WTC11 (cell line): ENCODE measurements around the gene KLF11. TPM values are rescaled to one million over a fixed set of nuclear protein-coding genes. Genes with fewer than 3 reads are reported as not detected.

Experiments
- ATAC-seq: fragments of 200-7000 bp; cut with Tn5 transposase; 2 replicates; pipeline ENCODE4 v1.10.0; 2021; ENCODE audit warnings: mild to moderate bottlenecking, moderate library complexity
- CTCF ChIA-PET: fragments of 300-600 bp; sonication (Branson Sonifier 250); formaldehyde crosslinking; loops from one replicate; lab custom pipeline; 2021; ENCODE audit warnings: antibody characterized with exemption; lab: Charles Lee
- POLR2A ChIA-PET: fragments of 350-600 bp; sonication (Branson Sonifier 250); formaldehyde crosslinking; loops from one replicate; lab custom pipeline; 2021; ENCODE audit warnings: antibody characterized with exemption; lab: Charles Lee
- DNase-seq: peaks from one replicate; pipeline ENCODE4 v3.0.0; 2021; ENCODE audit warnings: low spot score
- H3K27ac Mint-ChIP-seq: 2 replicates; pipeline ENCODE4 v1.8.0; 2021; ENCODE audit warnings: mixed read lengths
- H3K27me3 Mint-ChIP-seq: 2 replicates; pipeline ENCODE4 v1.8.0; 2021; ENCODE audit warnings: low read depth, mild to moderate bottlenecking, moderate library complexity, mixed read lengths
- H3K36me3 Mint-ChIP-seq: 2 replicates; pipeline ENCODE4 v1.8.0; 2021; ENCODE audit warnings: mixed read lengths
- H3K4me1 Mint-ChIP-seq: 2 replicates; pipeline ENCODE4 v1.8.0; 2022; ENCODE audit warnings: mixed read lengths
- H3K4me3 Mint-ChIP-seq: 2 replicates; pipeline ENCODE4 v1.8.0; 2021; ENCODE audit warnings: mild to moderate bottlenecking, moderate library complexity, mixed read lengths
- H3K9me3 Mint-ChIP-seq: 2 replicates; pipeline ENCODE4 v1.8.0; 2021; ENCODE audit warnings: mixed read lengths
- CREB1 ChIP-seq: sonication (generic); formaldehyde crosslinking; IDR thresholded peaks from 2 replicates; pipeline ENCODE4 v1.8.0; 2023; ENCODE audit warnings: mild to moderate bottlenecking, missing genetic modification reagents
- CTCF ChIP-seq: fragments of 200-600 bp; IDR thresholded peaks from 2 replicates; pipeline ENCODE4 v1.8.0; 2022; ENCODE audit warnings: antibody characterized with exemption
- JUN ChIP-seq: sonication (generic); formaldehyde crosslinking; IDR thresholded peaks from 2 replicates; pipeline ENCODE4 v1.8.0; 2023; ENCODE audit warnings: mild to moderate bottlenecking, missing genetic modification reagents
- NR2C2 ChIP-seq: sonication (generic); formaldehyde crosslinking; IDR thresholded peaks from 2 replicates; pipeline ENCODE4 v1.8.0; 2022; ENCODE audit warnings: mild to moderate bottlenecking, missing genetic modification reagents
- NR3C1 ChIP-seq: sonication (generic); formaldehyde crosslinking; conservative IDR thresholded peaks from 2 replicates; pipeline ENCODE4 v1.8.1; 2023; ENCODE audit warnings: low read depth, mild to moderate bottlenecking, missing genetic modification reagents
- OVOL2 ChIP-seq: fragments of 250-450 bp; sonication (Bioruptor Pico); IDR thresholded peaks from 2 replicates; pipeline ENCODE4 v1.9.0; 2021; ENCODE audit warnings: mild to moderate bottlenecking, borderline replicate concordance
- PREB ChIP-seq: sonication (generic); formaldehyde crosslinking; IDR thresholded peaks from 2 replicates; pipeline ENCODE4 v1.8.1; 2022; ENCODE audit warnings: mild to moderate bottlenecking, missing genetic modification reagents, moderate library complexity, borderline replicate concordance
- SOX15 ChIP-seq: fragments of 250-450 bp; sonication (Bioruptor Pico); IDR thresholded peaks from 2 replicates; pipeline ENCODE4 v1.9.0; 2021; ENCODE audit warnings: mild to moderate bottlenecking
- STAT6 ChIP-seq: sonication (generic); formaldehyde crosslinking; conservative IDR thresholded peaks from 2 replicates; pipeline ENCODE4 v1.8.1; 2023; ENCODE audit warnings: mild to moderate bottlenecking, low read depth, missing genetic modification reagents, moderate library complexity
- TEAD4 ChIP-seq: sonication (generic); formaldehyde crosslinking; IDR thresholded peaks from 2 replicates; pipeline ENCODE4 v1.8.0; 2022; ENCODE audit warnings: mild to moderate bottlenecking, missing genetic modification reagents
- ZNF219 ChIP-seq: sonication (generic); formaldehyde crosslinking; IDR thresholded peaks from 2 replicates; pipeline ENCODE4 v1.8.0; 2023; ENCODE audit warnings: missing genetic modification reagents, mild to moderate bottlenecking, borderline replicate concordance
- ZNF416 ChIP-seq: fragments of 250-450 bp; sonication (Bioruptor Pico); IDR thresholded peaks from 2 replicates; pipeline ENCODE4 v1.9.0; 2021; ENCODE audit warnings: mild to moderate bottlenecking, inconsistent platforms
- ZNF423 ChIP-seq: fragments of 250-450 bp; sonication (Bioruptor Pico); IDR thresholded peaks from 2 replicates; pipeline ENCODE4 v2.1.2; 2022; ENCODE audit warnings: mild to moderate bottlenecking, moderate library complexity
- total RNA-seq: library from RNA; stranded (reverse); gene quantifications from 3 replicates; pipeline ENCODE4 v1.2.3, GENCODE V29; 2021
- TF ChIP-seq, protein P1 (sequence below): sonication (generic); formaldehyde crosslinking; IDR thresholded peaks from 2 replicates; pipeline ENCODE4 v1.8.0; 2022; ENCODE audit warnings: mild to moderate bottlenecking, missing genetic modification reagents
- TF ChIP-seq, protein P2 (sequence below): sonication (generic); formaldehyde crosslinking; IDR thresholded peaks from 2 replicates; pipeline ENCODE4 v1.8.1; 2023; ENCODE audit warnings: mild to moderate bottlenecking, missing genetic modification reagents, borderline replicate concordance
- TF ChIP-seq, protein P3 (sequence below): fragments of 250-450 bp; sonication (Bioruptor Pico); IDR thresholded peaks from 2 replicates; pipeline ENCODE4 v1.8.0; 2021; ENCODE audit warnings: mild to moderate bottlenecking
- TF ChIP-seq, protein P4 (sequence below): sonication (generic); formaldehyde crosslinking; IDR thresholded peaks from 2 replicates; pipeline ENCODE4 v1.8.0; 2023; ENCODE audit warnings: mild to moderate bottlenecking, missing genetic modification reagents

Gene KLF11
- total RNA-seq, 1 experiment from 2014 or later = 8.8 TPM

GRCh38 chr2:10045561-10046355 is 2.4 kb downstream of the KLF11 start (continued):
- TF ChIP-seq, protein P1, sequence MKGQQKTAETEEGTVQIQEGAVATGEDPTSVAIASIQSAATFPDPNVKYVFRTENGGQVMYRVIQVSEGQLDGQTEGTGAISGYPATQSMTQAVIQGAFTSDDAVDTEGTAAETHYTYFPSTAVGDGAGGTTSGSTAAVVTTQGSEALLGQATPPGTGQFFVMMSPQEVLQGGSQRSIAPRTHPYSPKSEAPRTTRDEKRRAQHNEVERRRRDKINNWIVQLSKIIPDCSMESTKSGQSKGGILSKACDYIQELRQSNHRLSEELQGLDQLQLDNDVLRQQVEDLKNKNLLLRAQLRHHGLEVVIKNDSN (CRISPR knock-in tag) = no peak
- TF ChIP-seq, protein P2, sequence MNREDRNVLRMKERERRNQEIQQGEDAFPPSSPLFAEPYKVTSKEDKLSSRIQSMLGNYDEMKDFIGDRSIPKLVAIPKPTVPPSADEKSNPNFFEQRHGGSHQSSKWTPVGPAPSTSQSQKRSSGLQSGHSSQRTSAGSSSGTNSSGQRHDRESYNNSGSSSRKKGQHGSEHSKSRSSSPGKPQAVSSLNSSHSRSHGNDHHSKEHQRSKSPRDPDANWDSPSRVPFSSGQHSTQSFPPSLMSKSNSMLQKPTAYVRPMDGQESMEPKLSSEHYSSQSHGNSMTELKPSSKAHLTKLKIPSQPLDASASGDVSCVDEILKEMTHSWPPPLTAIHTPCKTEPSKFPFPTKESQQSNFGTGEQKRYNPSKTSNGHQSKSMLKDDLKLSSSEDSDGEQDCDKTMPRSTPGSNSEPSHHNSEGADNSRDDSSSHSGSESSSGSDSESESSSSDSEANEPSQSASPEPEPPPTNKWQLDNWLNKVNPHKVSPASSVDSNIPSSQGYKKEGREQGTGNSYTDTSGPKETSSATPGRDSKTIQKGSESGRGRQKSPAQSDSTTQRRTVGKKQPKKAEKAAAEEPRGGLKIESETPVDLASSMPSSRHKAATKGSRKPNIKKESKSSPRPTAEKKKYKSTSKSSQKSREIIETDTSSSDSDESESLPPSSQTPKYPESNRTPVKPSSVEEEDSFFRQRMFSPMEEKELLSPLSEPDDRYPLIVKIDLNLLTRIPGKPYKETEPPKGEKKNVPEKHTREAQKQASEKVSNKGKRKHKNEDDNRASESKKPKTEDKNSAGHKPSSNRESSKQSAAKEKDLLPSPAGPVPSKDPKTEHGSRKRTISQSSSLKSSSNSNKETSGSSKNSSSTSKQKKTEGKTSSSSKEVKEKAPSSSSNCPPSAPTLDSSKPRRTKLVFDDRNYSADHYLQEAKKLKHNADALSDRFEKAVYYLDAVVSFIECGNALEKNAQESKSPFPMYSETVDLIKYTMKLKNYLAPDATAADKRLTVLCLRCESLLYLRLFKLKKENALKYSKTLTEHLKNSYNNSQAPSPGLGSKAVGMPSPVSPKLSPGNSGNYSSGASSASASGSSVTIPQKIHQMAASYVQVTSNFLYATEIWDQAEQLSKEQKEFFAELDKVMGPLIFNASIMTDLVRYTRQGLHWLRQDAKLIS (CRISPR knock-in tag) = no peak
- no peak for TF ChIP-seq ZNF416 (CRISPR knock-in tag)
- no peak for TF ChIP-seq CTCF

- TF ChIP-seq CREB1 (CRISPR knock-in tag) (no peak), JUN (no peak), SOX15 (CRISPR knock-in tag) (no peak), OVOL2 (CRISPR knock-in tag) (no peak), NR3C1 (no peak), PREB (CRISPR knock-in tag) (no peak), ZNF219 (CRISPR knock-in tag) (no peak), ZNF423 (no peak), TEAD4 (CRISPR knock-in tag) (no peak), STAT6 (CRISPR knock-in tag) (no peak), NR2C2 (CRISPR knock-in tag) (no peak)
- TF ChIP-seq, protein P3, sequence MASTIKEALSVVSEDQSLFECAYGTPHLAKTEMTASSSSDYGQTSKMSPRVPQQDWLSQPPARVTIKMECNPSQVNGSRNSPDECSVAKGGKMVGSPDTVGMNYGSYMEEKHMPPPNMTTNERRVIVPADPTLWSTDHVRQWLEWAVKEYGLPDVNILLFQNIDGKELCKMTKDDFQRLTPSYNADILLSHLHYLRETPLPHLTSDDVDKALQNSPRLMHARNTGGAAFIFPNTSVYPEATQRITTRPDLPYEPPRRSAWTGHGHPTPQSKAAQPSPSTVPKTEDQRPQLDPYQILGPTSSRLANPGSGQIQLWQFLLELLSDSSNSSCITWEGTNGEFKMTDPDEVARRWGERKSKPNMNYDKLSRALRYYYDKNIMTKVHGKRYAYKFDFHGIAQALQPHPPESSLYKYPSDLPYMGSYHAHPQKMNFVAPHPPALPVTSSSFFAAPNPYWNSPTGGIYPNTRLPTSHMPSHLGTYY (CRISPR knock-in tag) = no peak
- TF ChIP-seq, protein P4, sequence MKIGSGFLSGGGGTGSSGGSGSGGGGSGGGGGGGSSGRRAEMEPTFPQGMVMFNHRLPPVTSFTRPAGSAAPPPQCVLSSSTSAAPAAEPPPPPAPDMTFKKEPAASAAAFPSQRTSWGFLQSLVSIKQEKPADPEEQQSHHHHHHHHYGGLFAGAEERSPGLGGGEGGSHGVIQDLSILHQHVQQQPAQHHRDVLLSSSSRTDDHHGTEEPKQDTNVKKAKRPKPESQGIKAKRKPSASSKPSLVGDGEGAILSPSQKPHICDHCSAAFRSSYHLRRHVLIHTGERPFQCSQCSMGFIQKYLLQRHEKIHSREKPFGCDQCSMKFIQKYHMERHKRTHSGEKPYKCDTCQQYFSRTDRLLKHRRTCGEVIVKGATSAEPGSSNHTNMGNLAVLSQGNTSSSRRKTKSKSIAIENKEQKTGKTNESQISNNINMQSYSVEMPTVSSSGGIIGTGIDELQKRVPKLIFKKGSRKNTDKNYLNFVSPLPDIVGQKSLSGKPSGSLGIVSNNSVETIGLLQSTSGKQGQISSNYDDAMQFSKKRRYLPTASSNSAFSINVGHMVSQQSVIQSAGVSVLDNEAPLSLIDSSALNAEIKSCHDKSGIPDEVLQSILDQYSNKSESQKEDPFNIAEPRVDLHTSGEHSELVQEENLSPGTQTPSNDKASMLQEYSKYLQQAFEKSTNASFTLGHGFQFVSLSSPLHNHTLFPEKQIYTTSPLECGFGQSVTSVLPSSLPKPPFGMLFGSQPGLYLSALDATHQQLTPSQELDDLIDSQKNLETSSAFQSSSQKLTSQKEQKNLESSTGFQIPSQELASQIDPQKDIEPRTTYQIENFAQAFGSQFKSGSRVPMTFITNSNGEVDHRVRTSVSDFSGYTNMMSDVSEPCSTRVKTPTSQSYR (CRISPR knock-in tag) = no peak
- Mint-ChIP-seq H3K27me3 (peaks cover 22% of the 10 kb centered on the region), H3K4me1 (peaks cover 4% of the 10 kb centered on the region; the same call in 1 of the 2 replicates), H3K4me3 (no peak overlapping the region), H3K9me3 (no peaks in the 10 kb centered on the region), H3K27ac (peak overlapping the region; percentile 73), H3K36me3 (peaks cover 17% of the 10 kb centered on the region)
- CTCF ChIA-PET = interaction anchor here (0.7 to 3.5 kb wide), 9 partner anchors 11 to 248 kb away, joined by 3 to 36 read pairs (median 6); no protein-coding TSS in a partner anchor
- ATAC-seq (no peak), DNase-seq (no peak)
- POLR2A ChIA-PET = no interaction called here
These were observed 3.6 kb downstream of the KLF11 start for GRCh38 chr2:10046931-10047330.
